Measurements from ENCODE around the gene MFSD2A.
A peak's percentile ranks its signal among the peaks of the same experiment; 100 is the strongest.
"Not testable (repeated sequence)": the region's sequence is repeated elsewhere in the genome, so short reads cannot be mapped to it uniquely, and the experiment has no call there.

The MFSD2A gene

GRCh38 chr1:39954870-39955546, at the start of gene MFSD2A:
TSS of gene MFSD2A (plus strand) at chr1:39955145. CDS start at chr1:39955293, 148 bp downstream.
- peak; percentile 94 for DNase-seq (ENCODE audit: low read depth)

GRCh38 chr1:39905172-39905571, 49.8 kb upstream of the MFSD2A start:
- DNase-seq (ENCODE audit: low read depth), result no peak

- DNase-seq (ENCODE audit: low read depth), result no peak
Observed at GRCh38 chr1:39907528-39908453, 47.2 kb upstream of the MFSD2A start.

- no peak for DNase-seq (ENCODE audit: low read depth)
Observed at GRCh38 chr1:39908534-39908933, 46.4 kb upstream of the MFSD2A start.

GRCh38 chr1:39910263-39910662, 44.7 kb upstream of the MFSD2A start:
- no peak for DNase-seq (ENCODE audit: low read depth)

- DNase-seq (ENCODE audit: low read depth), result not testable (repeated sequence)
Observed at GRCh38 chr1:39913136-39913535, 41.8 kb upstream of the MFSD2A start.

- DNase-seq (ENCODE audit: low read depth), result no peak
Observed at GRCh38 chr1:39915499-39916129, 39.3 kb upstream of the MFSD2A start.

- DNase-seq (ENCODE audit: low read depth), result peak; percentile 28
Observed at GRCh38 chr1:39917825-39918224, 37.1 kb upstream of the MFSD2A start.

GRCh38 chr1:39919545-39919944, 35.4 kb upstream of the MFSD2A start:
- peak; percentile 81 for DNase-seq (ENCODE audit: low read depth)

GRCh38 chr1:39922251-39922688, 32.7 kb upstream of the MFSD2A start:
- no peak for DNase-seq (ENCODE audit: low read depth)

GRCh38 chr1:39925721-39926342, 29.1 kb upstream of the MFSD2A start:
- peak; percentile 42 for DNase-seq (ENCODE audit: low read depth)

- DNase-seq (ENCODE audit: low read depth), result peak; percentile 14
Observed at GRCh38 chr1:39926343-39926793, 28.6 kb upstream of the MFSD2A start.

- no peak for DNase-seq (ENCODE audit: low read depth)
Observed at GRCh38 chr1:39926820-39927219, 28.1 kb upstream of the MFSD2A start.

GRCh38 chr1:39927538-39927937, 27.4 kb upstream of the MFSD2A start:
- no peak for DNase-seq (ENCODE audit: low read depth)

- no peak for DNase-seq (ENCODE audit: low read depth)
Observed at GRCh38 chr1:39928809-39929587, 25.9 kb upstream of the MFSD2A start.

- peak; percentile 96 for DNase-seq (ENCODE audit: low read depth)
Observed at GRCh38 chr1:39933956-39934941, 20.7 kb upstream of the MFSD2A start.

- no peak for DNase-seq (ENCODE audit: low read depth)
Observed at GRCh38 chr1:39936724-39937491, 18.0 kb upstream of the MFSD2A start.

- DNase-seq (ENCODE audit: low read depth), result no peak
Observed at GRCh38 chr1:39938856-39939255, 16.1 kb upstream of the MFSD2A start.

GRCh38 chr1:39940253-39940652, 14.7 kb upstream of the MFSD2A start:
- DNase-seq (ENCODE audit: low read depth), result no peak
